Natural killer cell (primary cell): ENCODE measurements around the gene NGEF. TPM values are rescaled to one million over a fixed set of nuclear protein-coding genes. Genes with fewer than 3 reads are reported as not detected.

ENCODE experiments used
- ATAC-seq, 3 donors: fragments of 150-1000 bp in 2 of 3; fragments of 200-7000 bp in 1 of 3; cut with Tn5 transposase; 1 replicate in 1 of 3; 2 replicates in 2 of 3; pipeline ENCODE4 v1.10.0; 2021; ENCODE audit warnings: mild to moderate bottlenecking in 2 of 3, moderate library complexity in 2 of 3
- DNase-seq, 2 donors: peaks; one replicate each; pipeline versions ENCODE4 v3.0.0 to v3.0.0-alpha.2; 2013 to 2021; ENCODE audit warnings: mixed read lengths in 1 of 2
- H3K27ac ChIP-seq: one replicate; pipeline ENCODE4 v1.5.1; 2013; ENCODE audit warnings: mild to moderate bottlenecking, low read length
- H3K27me3 ChIP-seq: one replicate; pipeline ENCODE4 v1.6.1; 2013; ENCODE audit warnings: low read length; ENCODE audit not compliant: control insufficient read depth, insufficient read depth
- H3K36me3 ChIP-seq: one replicate; pipeline ENCODE4 v1.6.1; 2013; ENCODE audit warnings: low read length; ENCODE audit not compliant: control insufficient read depth, insufficient read depth
- H3K4me1 ChIP-seq: one replicate; pipeline ENCODE4 v1.6.1; 2013; ENCODE audit warnings: low read length; ENCODE audit not compliant: control insufficient read depth, insufficient read depth
- H3K4me3 ChIP-seq: one replicate; pipeline ENCODE4 v1.5.1; 2013; ENCODE audit warnings: low read length
- H3K9me3 ChIP-seq: one replicate; pipeline ENCODE4 v1.6.1; 2013; ENCODE audit warnings: low read length; ENCODE audit not compliant: control insufficient read depth, insufficient read depth
- H3K27ac Mint-ChIP-seq, 2 donors: one replicate each; pipeline ENCODE4 v1.8.0; 2022; ENCODE audit warnings: mild to moderate bottlenecking in 2 of 2, mixed read lengths in 2 of 2, moderate library complexity in 1 of 2
- H3K27me3 Mint-ChIP-seq, 2 donors: one replicate each; pipeline ENCODE4 v1.8.0; 2022; ENCODE audit warnings: low read depth in 2 of 2, mixed read lengths in 2 of 2
- H3K36me3 Mint-ChIP-seq: one replicate; pipeline ENCODE4 v1.8.0; 2022; ENCODE audit warnings: mixed read lengths
- H3K4me1 Mint-ChIP-seq, 2 donors: one replicate each; pipeline ENCODE4 v1.8.0; 2022; ENCODE audit warnings: mixed read lengths in 2 of 2
- H3K4me3 Mint-ChIP-seq: one replicate; pipeline ENCODE4 v1.8.0; 2022; ENCODE audit warnings: mild to moderate bottlenecking, moderate library complexity, mixed read lengths
- H3K9me3 Mint-ChIP-seq, 2 donors: one replicate each; pipeline ENCODE4 v1.8.0; 2022; ENCODE audit warnings: mixed read lengths in 2 of 2
- CTCF ChIP-seq: fragments of 200-600 bp; IDR thresholded peaks from one replicate; pipeline ENCODE4 v1.8.0; 2022; ENCODE audit warnings: antibody characterized with exemption
- WGBS: methylation state at CpG from one replicate; pipeline ENCODE4 v1.1.7; 2013; ENCODE audit warnings: missing lambda C conversion rate; ENCODE audit not compliant: insufficient coverage; 5-methylcytosine and 5-hydroxymethylcytosine counted together
- intact Hi-C: fragments of 100-400 bp; cut with micrococcal nuclease; formaldehyde crosslinking; loops from one replicate; pipeline ENCODE4 v1.14.2; 2022
- total RNA-seq, 4 donors: library from RNA; stranded (reverse); fragments of 120-200 nt in 1 of 4; gene quantifications; one replicate each; pipeline versions ENCODE4 v1.2.3 to v1.2.4, GENCODE V29; 2013 to 2022

NGEF gene
- total RNA-seq, 3 donors from 2014 or later (not counting 1 experiment from before 2014, with no cell fraction given) = not detected

- H3K4me1 ChIP-seq = no peaks in the 10 kb centered on the region
- TF ChIP-seq CTCF = no peak
- no peak overlapping the region for H3K4me3 ChIP-seq
- no peak overlapping the region for H3K4me3 Mint-ChIP-seq
- H3K36me3 Mint-ChIP-seq = no peaks in the 10 kb centered on the region
- ATAC-seq (peak in 1 of 3 donors; percentile 11), DNase-seq (no peak)
- H3K36me3 ChIP-seq = no peaks in the 10 kb centered on the region
- peaks cover 0 to 4% of the 10 kb centered on the region in 2 donors for H3K4me1 Mint-ChIP-seq
- no peak overlapping the region for H3K27ac ChIP-seq
- H3K27me3 ChIP-seq = no peaks in the 10 kb centered on the region
- peaks cover 0 to 6% of the 10 kb centered on the region in 2 donors for H3K27me3 Mint-ChIP-seq
- no peaks in the 10 kb centered on the region for H3K9me3 ChIP-seq
- no peak overlapping the region for H3K27ac Mint-ChIP-seq
- 81% methylated on average over 20 of the region's 21 CpGs for WGBS
- intact Hi-C loops = no loop called here
- no peaks in the 10 kb centered on the region for H3K9me3 Mint-ChIP-seq
Observed at GRCh38 chr2:232888099-232888836, 124.8 kb downstream of the NGEF start.

- Mint-ChIP-seq H3K4me1 (peaks cover 0 to 4% of the 10 kb centered on the region in 2 donors), H3K9me3 (no peaks in the 10 kb centered on the region), H3K27ac (no peak overlapping the region), H3K36me3 (no peaks in the 10 kb centered on the region), H3K4me3 (no peak overlapping the region), H3K27me3 (peaks cover 0 to 6% of the 10 kb centered on the region in 2 donors)
- 86% methylated on average over 15 of the region's 15 CpGs for WGBS
- no peaks in the 10 kb centered on the region for H3K27me3 ChIP-seq
- no peaks in the 10 kb centered on the region for H3K4me1 ChIP-seq
- H3K36me3 ChIP-seq = no peaks in the 10 kb centered on the region
- H3K4me3 ChIP-seq = no peak overlapping the region
- ATAC-seq (no peak), DNase-seq (no peak)
- intact Hi-C loops = no loop called here
- TF ChIP-seq CTCF = no peak
- H3K9me3 ChIP-seq = no peaks in the 10 kb centered on the region
- no peak overlapping the region for H3K27ac ChIP-seq
Observed at GRCh38 chr2:232887171-232887850, 125.7 kb downstream of the NGEF start.

GRCh38 chr2:232886632-232887031, 126.4 kb downstream of the NGEF start:
- H3K36me3 Mint-ChIP-seq = no peaks in the 10 kb centered on the region
- no peak for ATAC-seq
- peaks cover 0 to 3% of the 10 kb centered on the region in 2 donors for H3K27me3 Mint-ChIP-seq
- H3K4me1 Mint-ChIP-seq = peaks cover 0 to 4% of the 10 kb centered on the region in 2 donors
- intact Hi-C loops = no loop called here
- H3K36me3 ChIP-seq = no peaks in the 10 kb centered on the region
- no peaks in the 10 kb centered on the region for H3K27me3 ChIP-seq
- H3K4me3 Mint-ChIP-seq = no peak overlapping the region
- no peak for TF ChIP-seq CTCF
- H3K4me1 ChIP-seq = no peaks in the 10 kb centered on the region
- 83% methylated on average over 7 of the region's 7 CpGs for WGBS
- H3K27ac ChIP-seq = no peak overlapping the region
- no peak overlapping the region for H3K4me3 ChIP-seq
- no peaks in the 10 kb centered on the region for H3K9me3 Mint-ChIP-seq
- no peaks in the 10 kb centered on the region for H3K9me3 ChIP-seq
- H3K27ac Mint-ChIP-seq = no peak overlapping the region
- DNase-seq = no peak
